NCI-H82 (cell line): ENCODE measurements around the gene RHOB.
"Not testable (repeated sequence)": the region's sequence is repeated elsewhere in the genome, so short reads cannot be mapped to it uniquely, and the experiment has no call there.

Experiments used
- DNase-seq: peaks from one replicate; lab custom pipeline; 2025; lab: John Stamatoyannopoulos, UW

Gene RHOB

DNA sequence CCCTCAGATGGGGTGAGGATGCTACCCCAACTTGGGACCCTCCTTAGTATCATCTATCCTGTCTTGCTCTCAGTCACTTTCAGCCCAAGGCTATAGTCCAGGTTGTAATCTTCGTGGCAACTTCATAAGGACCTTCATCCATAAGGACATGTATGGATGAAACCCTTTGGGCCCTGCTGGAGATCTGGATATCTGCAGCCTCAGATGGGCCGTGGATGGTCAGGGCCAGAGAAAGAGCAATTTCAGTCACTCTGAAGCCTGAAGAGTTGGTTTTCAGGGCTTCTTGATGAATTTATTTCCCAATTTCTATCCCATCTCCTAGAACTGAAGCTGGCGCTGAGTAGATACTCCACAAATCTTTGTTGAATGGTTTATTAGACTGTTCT lies 28.7 kb downstream of the RHOB start:
- no peak for DNase-seq

DNA sequence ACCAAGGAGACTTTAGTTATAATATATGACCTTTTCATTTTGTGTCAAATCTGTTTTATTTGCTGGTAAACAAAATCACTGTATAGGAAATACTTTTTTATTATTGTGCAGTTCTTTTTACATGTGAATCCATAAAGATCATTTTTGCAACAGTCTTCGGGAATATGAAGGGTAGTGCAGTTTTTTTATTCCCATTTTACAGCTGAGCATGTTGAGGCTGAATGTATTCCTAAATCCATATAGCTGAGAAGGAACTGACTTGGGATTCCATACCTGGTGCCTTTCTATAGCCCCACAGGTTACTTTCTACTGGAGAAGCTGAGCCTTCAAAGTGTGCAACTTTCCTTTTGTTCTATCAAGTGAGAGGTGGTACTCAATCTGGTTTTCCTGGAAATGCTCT lies 29.6 kb downstream of the RHOB start:
- DNase-seq = no peak

DNA sequence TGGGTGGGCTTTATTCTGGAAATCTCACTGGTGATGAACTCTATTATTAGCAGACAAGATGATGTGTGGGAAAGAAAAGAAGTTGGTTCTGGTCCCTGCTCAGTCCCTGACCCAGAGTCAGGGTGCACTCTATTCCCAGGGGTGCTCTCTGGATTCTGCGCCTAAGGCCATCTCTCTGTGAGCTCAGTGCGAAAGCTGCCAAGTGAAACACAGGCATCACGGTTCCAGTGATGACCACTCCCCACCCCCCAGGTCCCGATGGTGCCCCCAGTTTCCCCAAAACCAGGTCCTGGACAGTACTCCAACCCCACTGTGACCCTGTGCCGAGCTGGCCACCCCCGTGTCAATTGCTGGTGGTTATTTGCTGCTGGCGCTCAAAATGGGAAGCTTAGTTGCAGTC lies 30.1 kb downstream of the RHOB start:
- no peak for DNase-seq

DNA sequence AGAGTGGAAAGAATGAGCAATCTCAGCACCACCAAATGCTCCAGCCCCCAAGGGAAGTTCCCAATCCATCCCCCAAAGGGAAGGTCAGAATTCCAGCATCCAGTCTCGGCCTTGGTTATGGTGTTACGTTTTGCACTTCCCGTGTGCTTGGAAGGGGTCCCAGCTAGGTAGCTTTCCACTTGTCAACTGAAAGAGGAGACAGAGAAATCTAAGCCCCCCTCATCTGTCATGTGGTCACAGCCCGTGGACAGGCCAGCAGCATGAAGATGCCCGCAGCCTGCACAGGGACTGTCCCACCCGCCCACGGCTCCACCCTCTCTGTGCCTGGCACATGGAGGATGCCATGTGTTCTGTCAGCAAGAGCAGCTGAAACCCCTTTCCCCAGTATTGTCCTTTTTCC lies 32.1 kb downstream of the RHOB start:
- no peak for DNase-seq

DNA sequence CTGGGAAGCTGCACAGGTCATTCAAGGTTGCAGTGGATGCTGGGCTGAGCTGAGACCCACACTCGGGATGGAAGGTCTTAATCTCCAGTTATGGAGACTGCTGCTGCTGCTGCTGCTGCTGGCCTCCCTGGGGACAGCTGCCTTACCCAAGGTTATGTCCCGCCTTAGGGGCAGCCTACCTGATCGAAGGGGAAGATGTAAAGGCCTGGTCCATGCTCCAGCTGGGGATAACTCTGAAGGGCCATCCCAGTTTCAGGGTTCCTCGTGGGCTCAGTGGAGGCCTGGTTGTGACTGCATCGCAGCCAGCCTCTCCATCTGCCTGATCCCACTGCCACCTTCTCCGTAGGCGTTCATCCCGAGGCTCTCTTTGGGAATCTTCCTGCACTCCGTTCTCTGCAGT lies 33.0 kb downstream of the RHOB start:
- no peak for DNase-seq

DNA sequence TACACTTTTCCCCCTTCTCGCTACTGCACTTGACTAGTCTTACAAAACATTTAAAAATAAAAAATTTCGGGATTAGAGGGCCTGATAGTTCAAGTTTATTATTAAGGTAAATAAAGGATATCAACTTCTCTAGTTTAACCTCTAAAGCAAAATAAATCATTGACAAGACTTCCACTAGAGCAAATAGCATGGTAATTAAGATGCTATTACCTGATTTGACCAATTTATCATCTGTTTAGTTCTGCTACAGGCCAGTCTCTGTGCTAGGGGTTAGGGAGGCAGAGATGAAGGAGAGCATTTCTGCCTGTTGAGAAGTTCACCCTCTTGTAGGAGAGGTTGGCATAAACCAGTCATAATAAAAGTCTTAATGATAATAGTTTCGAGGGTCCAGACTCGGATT lies 34.0 kb downstream of the RHOB start:
- DNase-seq = no peak

DNA sequence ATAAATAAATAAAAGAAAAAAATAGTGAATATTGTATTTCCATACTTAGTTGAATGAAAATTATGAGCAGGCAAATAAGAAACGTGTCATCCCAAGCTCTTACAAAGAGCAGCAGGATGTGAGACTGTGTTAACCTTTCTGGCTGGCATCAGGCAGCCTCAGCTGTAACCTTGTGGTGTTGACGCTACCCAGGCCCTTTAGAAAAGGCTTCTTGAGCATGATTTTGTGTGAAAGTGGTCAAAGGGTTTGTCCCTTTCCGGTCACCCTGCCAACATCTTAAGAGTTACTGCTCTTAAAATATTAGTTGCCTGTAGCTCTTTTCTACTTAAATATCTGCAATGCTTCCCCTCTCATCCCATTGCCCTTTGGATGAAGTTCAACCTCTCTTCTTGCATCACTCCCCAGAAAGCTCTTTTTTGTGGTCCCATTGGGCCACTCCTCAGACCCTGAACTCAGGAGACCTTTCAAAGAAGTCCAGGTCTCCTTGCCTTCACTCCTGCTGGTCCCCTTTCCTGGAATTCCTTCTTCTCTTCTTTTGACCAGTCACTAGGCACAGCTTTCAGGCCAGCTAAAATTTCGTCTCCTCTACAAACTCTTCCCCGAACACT lies 35.0 kb downstream of the RHOB start:
- no peak for DNase-seq

DNA sequence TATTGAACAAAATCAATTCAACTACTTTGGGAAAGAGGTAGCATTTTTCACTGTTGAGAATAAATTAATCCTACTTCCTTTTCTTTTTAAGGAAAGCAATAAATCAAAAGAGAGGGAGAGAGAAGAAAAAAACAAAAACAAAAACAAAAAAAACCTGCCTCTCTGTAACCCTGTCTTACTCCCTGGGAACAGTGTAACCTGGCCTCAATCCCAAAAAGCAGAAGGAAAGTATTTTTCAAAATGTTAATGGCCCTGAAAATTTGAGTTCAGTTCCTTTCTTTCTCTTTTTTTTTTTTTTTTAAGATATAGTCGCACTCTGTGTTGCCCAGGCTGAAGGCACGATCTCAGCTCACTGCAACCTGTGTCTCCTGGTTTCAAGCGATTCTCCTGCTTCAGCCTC lies 35.9 kb downstream of the RHOB start:
- no peak for DNase-seq

DNA sequence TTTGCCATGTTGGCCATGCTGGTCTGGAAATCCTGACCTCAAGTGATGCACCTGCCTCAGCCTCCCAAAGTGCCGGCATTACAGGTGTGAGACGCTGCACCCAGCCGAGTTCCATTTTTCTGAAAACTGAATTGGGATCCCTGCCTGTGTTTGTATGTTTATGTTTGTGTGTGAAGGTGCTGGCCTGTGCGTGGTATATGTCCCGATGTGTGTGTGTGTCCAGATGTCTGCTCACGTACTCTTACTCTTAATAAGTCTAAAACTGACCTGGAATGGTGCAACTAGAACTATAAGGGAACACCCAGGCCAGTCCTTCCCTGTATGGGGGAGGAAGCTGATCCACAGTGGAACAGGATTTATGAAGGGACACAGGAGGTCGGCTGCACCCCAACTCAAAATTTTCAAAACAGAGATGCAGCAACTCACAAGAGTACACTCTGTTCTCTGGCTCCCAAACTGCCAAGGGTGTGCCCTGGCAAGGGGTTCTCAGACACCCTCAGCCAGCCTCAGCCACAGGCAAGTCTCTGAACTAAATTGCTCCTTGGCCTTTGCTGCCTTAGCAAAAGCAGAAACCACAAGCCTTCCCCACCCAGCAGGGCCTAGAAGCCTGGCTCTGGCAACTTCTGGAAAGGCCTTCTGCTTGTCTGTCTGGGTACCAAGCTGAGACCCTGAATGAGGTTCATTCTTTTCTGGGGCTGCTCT lies 36.5 kb downstream of the RHOB start:
- no peak for DNase-seq

DNA sequence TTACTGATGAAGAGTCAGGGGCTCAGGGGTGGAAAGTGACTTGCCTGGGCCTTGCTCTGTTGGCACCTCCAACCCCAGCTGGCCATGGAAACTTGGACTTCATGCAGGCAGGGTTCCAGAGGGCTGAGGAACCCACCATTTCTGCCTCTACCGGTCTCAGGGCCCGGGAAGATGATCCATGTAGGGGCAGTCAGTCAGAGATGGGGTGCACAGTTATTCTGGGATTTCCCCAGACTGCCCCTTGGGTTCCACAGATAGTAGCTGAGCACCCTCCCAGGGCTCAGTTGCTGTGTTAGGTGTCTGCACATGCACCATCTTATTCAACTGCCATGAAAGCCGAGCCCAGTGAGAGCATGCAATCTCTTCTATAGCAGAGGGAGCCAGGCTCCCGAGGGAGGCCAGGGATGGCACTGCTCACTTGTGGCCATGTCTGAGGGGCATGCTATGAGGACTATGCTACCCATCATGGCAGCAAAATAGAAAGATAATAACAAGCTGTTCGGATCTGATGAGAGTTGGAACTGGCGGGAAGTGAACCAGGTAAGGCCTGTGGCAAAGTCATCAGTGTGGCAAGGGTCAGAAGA lies 37.3 kb downstream of the RHOB start:
- DNase-seq = no peak

DNA sequence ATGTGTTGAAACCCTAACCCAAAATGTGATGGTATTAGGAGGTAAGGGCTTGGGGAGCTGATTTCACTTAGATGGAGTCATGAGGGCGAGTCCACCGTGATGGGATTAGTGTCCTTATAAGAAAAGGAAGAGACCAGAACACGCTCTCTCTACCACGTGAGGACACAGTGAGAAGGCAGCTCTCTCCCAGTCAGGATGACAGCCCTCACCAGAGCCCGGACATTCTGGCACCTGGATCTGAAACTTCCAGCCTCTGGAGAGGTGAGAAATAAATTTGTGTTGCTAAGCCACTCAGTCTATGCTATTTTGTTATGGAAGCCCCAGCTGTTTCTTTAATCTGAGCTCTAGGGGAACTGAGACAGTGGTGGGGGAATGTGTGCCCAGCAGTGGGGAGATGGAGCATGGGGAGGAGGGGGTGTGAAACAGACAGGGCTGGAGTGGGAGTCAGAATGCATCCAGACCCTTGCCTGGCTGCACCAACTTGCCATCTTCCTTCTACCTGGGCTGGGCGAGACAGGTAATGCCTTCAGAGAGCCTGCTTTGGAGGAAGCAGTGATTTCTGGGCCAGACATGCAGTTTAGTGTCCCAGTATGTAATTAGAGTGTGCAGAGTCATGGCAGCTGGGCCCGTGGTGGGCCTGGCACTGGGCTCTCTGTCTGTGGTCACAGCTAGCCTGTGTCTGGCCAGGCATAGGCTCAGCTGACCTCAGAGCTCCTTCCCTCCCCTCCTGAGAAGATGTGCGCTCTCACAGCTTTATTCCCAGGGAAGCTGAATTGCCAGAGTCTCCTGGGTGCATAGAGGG lies 38.1 kb downstream of the RHOB start:
- DNase-seq = no peak

DNA sequence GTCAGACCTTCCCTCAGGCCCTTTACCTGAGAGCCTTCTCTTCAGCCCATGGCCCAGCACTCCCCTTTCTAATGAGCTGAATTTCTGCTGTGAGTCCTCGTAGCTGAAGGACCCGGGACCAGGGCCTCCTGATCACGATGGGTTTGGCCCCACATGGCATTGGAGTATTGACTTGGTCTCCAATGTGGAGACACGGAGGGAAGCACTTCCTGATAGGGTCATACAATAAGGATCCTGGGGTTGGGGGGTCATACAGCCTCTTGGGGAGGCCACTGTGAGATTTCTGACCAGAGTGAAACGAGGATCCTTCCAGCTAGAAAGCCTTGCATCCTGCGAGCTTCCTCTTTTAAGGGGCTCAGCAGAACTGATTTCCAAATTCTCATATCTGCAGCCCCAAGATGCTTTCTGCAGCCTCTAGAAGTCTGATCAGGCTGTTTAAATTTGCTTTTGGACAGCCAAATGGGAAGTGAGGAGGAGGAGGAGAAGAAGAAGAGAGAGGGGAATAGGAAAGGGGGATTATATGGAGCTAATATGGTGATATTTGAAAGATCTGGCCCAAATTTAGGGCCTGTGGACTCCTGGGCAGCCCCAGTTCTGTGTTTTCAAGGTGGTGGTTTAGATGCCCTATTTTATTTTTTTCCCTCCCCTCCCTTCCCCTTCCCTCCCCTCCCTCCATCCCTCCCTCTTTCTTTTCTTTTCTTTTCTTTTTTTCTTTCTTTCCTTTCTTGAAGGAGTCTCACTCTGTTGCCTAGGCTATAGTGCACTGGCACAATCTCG lies 38.9 kb downstream of the RHOB start:
- no peak for DNase-seq

DNA sequence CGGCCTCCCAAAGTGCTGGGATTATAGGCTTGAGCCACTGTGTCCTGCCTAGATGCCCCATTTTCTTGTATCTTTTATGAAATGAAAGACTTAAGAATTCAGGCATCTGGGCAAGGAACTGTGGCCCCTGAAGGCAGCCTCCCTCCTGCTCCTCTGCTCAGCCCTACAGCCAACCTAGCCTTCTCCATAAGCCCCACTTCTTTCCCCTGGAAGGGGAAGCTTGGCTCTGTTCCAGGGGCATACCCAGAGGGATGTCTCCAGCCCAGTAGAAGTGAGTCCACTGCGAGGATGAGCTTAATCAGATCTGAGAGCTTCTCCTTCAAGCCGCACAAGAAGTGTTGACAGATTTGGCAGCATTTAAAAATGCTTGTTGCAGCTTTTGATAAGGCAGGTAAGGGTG lies 39.7 kb downstream of the RHOB start:
- DNase-seq = peak; percentile 43

DNA sequence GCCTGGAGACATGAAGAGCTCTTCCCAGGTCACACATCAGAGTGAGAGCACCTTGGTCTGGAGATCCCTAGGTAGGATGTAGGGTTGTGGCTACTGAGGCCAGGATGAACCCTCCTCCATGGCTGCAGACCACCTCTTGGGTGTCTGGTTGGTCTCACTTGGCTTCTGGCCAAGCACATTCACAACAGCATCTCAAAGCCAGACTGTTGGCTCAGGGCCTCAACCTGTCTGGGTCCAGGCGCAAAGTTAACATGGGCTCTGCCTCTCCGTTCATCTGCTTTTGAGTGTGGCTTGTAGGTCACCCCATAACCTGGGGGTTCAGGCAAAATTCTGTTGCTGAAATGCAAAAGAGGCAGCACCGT lies 40.1 kb downstream of the RHOB start:
- DNase-seq = no peak

DNA sequence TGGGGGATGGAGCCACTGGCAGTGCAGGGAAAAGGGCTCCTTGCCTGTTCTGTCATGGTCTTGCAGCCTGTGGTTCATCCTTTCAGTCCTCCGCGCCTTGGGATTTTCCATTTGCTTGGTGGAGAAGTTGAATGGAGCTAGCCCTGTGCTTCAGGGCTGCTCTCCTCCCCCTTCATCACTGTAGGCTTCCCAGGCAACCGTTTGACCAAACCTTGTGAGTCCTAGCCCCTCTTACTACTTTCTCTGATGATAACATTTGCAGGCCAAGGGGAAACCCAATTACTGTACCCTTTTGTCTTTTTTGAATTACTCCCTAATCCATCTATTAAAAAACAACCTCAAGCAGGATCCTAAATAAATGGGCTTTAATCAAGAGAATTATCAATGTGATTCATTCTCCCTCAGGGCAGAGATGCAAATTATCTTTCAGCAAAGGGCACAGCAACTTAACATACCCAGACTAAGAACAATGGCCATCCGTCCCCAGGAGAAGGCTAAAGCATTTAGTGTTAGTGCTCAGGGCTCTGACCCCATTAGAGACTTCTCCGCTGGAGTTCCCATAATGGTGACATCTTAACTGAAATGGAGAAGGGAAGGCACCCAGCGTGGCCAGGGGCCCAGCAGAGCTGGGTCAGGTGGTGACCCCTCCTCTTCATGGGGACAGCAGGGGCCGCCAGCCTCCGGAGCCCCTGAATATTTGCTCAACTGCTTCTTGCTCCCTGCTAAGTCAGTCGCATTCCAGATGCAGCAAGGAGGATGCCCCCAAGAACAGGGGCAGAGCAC lies 40.7 kb downstream of the RHOB start:
- DNase-seq = no peak

DNA sequence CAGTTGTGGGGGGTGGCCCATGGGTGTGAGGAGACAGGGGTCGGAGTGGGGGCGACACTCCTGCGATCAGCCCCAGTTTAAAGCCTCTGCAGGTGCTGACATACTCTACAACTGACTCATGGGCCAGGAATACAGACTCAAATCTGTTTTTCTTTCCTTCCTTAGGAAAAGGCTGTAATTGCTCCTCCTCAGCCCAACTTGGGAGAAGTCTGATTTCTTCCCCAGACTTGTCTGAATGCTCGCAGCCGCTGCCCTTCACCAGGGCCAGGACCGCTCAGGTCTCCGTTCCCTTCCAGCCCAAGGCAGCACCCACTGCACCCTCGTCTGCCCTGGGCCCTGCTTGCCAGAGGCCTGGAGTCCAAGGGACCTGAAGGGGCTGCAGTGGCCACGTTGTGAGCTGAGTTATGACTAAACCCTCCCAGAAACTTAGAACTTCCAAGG lies 41.3 kb downstream of the RHOB start:
- DNase-seq = no peak

DNA sequence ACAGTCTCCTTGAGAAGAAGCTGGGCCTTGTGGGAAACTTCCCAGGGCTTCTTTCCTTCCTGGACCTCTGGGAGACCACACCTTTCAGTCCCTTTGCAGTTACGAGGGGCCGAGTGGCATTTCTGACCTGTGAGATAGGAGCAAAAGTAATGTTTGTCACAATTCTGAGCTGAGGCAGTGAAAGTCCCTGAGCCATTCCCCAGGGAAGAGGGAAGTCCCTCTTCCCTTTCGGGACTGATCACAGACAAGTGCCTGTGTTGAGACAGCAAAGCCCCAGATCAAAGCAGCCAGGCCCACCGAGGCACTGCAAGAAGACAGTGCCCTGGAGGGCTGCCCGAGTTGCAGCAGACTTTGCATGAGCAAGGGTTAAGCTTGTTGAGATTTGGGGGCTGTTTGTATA lies 41.9 kb downstream of the RHOB start:
- no peak for DNase-seq

DNA sequence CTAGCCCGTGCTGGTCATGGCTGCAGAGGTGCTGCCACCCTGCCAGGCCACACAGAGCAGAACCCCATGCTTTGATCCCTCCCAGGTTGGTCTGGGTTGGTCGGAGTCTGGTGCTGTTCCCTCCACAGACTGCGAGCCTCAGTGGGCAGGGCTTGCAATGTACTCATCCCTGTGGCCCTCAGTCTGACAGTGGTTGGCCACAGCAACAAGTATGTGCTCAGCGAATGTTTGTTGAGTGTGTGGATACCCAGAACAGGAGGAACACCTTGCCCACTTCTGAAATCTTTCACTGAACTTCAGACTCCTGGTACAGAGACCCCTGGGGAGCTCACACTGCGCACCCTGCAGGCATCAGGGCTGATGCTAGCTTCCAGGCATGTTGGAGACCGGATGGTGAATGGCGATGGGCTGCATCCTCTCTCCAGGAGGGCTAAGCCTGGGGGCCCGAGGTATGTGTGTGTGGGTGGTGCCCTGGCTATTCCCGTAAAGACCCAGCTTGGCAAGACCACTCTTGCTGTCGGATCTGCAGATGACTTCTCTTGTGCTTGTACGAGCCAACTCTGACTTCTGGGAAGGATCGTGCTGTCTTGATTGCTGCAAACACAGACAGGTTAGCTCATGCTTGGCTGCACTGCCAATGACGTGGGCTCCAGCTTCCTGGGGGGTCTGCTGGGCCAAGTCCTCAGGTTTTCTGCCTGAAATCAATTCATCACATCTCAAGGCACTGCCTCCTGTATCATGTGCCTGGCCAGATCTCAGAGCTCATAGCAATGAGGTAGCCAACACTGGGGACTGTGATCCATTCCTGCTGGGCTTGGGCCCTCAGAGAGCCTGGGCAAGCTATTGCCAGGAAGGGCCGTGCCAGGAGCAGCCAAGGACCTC lies 43.7 kb downstream of the RHOB start:
- DNase-seq = no peak

DNA sequence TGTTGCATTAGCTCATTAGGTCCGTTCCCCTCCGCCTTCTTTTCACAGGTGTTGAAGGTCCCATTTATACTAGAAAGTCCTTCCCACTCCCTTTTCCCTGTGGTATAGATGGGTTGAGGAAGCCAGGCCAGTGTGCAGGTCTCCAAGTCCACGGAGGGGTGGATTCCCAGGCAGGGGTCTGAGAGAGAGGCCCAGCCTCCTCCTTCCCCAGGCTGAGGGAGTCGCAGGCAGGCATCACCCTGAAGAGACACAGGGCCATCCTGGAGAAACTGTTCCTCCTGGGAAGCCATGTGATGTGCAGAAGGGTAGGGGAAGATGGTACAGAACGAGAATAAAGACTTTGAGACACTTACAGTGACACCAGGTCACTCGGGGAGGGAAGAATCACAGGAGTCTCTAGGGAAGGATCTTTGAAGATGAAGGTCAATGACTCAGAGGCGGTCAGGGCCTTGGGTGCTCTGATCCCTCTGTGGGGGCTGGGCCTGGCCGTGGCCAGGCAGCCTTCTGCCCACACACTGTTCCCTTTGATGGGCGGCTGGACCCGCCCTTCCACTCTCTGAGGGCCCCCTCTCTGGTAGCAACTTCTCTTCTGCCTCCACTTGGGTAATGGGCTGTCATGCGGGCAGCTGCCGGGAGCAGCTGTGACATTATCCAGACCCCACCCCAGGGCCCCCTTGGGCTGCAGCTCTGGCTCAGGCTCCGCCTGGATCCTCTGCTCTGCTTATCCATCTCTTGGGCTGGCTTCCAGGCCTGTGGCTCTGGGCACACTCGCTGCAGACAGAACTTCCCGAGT lies 45.1 kb downstream of the RHOB start:
- no peak for DNase-seq

DNA sequence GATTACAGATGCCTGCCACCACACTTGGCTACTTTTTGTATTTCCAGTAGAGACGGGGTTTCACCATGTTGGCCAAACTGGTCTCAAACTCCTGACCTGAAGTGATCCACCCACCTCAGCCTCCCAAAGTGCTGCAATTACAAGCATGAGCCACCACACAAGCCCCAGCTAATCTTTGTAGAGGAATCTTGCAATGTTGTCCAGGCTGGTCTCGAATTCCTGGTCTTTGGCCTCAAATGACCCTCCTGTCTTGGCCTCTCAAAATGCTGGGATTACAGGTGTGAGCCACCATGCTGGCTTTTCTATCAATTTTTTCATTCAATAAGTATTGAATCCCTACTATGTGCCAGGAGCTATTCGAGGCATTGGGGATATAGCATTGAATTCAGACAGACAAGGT lies 46.2 kb downstream of the RHOB start:
- not testable (repeated sequence) for DNase-seq
